Body of pancreas (tissue), 4 donors: ENCODE data around the gene IGF1R. TPM values are rescaled to one million over a fixed set of nuclear protein-coding genes. Genes with fewer than 3 reads are reported as not detected.
A peak's percentile ranks its signal among the peaks of the same experiment; 100 is the strongest.

Experiments
- ATAC-seq: fragments of 150-250 bp; one replicate; pipeline ENCODE4 v1.9.1; 2016
- DNase-seq, 4 donors: peaks; one replicate each; pipeline ENCODE4 v3.0.0-alpha.2; 2019
- H3K27ac ChIP-seq, 4 donors: fragments of 200-600 bp; sonication (generic); 1 replicate in 3 of 4; 2 replicates in 1 of 4; pipeline versions ENCODE4 v1.5.1 to v1.6.1; 2016 to 2019; ENCODE audit warnings: mild to moderate bottlenecking in 1 of 4, mixed read lengths in 1 of 4, moderate library complexity in 1 of 4
- H3K27me3 ChIP-seq, 2 donors: fragments of 200-600 bp; sonication (generic); one replicate each; pipeline ENCODE4 v1.6.0; 2016; ENCODE audit warnings: mild to moderate bottlenecking in 1 of 2
- H3K36me3 ChIP-seq, 2 donors: fragments of 200-600 bp; sonication (generic); replicated peaks in 1 of 2; 2 replicates each; pipeline ENCODE4 v1.5.1; 2016; ENCODE audit warnings: low read depth in 2 of 2; ENCODE audit not compliant: insufficient read depth in 1 of 2
- H3K4me1 ChIP-seq: fragments of 200-600 bp; sonication (generic); one replicate; pipeline ENCODE4 v1.6.0; 2016
- H3K4me3 ChIP-seq, 2 donors: fragments of 200-600 bp; sonication (generic); 1 replicate in 1 of 2; 2 replicates in 1 of 2; pipeline ENCODE4 v1.5.1; 2016 to 2019
- H3K9me3 ChIP-seq, 3 donors: fragments of 200-600 bp; sonication (generic); 1 replicate in 2 of 3; 2 replicates in 1 of 3; pipeline ENCODE4 v1.5.1; 2016
- POLR2A ChIP-seq, 3 donors: fragments of 450-650 bp; IDR thresholded peaks; one replicate each; pipeline ENCODE4 v1.6.1; 2016; ENCODE audit warnings: antibody characterized with exemption in 3 of 3, mild to moderate bottlenecking in 2 of 3
- WGBS, 2 donors: methylation state at CpG; one replicate each; pipeline ENCODE4 v1.1.5; 2017; 5-methylcytosine and 5-hydroxymethylcytosine counted together
- intact Hi-C: fragments of 100-400 bp; cut with DNase I; formaldehyde crosslinking; loops from one replicate; pipeline ENCODE4 v1.15.1; 2023
- total RNA-seq, 2 donors: library from RNA; depleted of rRNA; stranded (reverse); fragments of >200 nt; gene quantifications; one replicate each; pipeline ENCODE4 v1.1.0, GENCODE V29; 2016
- TF ChIP-seq, protein P1 (sequence below), 7 experiments: fragments of 450-650 bp in 4 of 7; fragments of 200-600 bp in 3 of 7; sonication (generic) in 3 of 7; IDR thresholded peaks; one replicate each; pipeline ENCODE4 v1.5.1; 2016 to 2019; ENCODE audit warnings: antibody characterized with exemption in 7 of 7

Gene IGF1R
- total RNA-seq, 2 donors from 2014 or later: 34.8 to 55.7 TPM

DNA sequence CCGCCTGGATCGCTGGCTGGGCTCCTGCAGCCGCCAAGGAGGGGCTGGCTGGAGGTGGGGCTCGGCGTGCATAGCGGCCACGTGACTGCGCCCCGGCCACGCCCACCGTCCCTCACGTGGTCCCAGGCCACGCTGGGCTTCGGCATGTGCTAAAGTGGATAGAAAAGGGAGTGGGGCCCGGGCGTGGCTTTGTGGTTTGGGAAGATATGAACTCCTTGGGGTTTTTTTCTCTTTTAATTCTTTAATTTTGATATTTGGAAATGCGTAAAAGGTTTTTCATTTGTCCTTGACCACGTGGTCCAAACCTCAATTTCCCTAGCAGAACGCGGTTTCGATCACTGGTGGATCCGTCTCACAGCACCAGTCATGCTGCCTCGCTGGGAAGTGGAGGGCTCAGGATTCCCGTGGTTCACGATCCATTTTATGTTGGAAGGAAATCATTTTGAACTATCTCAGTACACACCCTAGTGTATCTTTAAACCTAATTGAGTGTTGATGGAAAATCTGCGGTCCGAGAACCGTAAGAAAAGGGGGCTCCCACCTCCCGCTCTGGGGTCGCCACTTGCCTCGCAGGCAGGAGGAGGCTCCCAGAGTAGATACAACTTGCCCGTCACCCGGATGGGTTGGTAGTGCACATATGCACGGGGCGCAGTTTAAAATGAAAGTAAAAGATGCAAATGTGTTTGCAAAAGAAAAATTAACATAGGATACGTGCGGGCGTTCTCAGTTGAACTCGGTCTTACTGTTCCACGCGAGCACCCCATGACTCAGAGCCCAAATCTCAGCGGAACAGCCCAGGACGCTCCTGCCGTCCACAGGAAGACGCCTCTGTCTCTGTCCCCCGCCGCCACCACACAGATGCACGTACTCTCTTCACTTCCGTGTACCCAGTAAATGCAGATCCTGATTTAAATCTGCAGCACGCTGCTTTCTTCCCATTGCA, 217.3 kb downstream of the IGF1R start:
- Histone ChIP-seq H3K4me3 (peak overlapping the region in 1 of 2 donors; percentile 35), H3K9me3 (no peaks in the 10 kb centered on the region), H3K36me3 (no peaks in the 10 kb centered on the region), H3K4me1 (peaks cover 14% of the 10 kb centered on the region), H3K27ac (peak overlapping the region in 3 of 4 donors; percentile 22 to 80 (median 54)), H3K27me3 (no peaks in the 10 kb centered on the region)
- 47 to 52% methylated on average over 50 of the region's 50 CpGs for WGBS, 2 donors
- DNase-seq (peak; percentile 69 to 82 (median 76)), ATAC-seq (peak; percentile 77)
- intact Hi-C loops: no loop called here
- TF ChIP-seq, protein P1, sequence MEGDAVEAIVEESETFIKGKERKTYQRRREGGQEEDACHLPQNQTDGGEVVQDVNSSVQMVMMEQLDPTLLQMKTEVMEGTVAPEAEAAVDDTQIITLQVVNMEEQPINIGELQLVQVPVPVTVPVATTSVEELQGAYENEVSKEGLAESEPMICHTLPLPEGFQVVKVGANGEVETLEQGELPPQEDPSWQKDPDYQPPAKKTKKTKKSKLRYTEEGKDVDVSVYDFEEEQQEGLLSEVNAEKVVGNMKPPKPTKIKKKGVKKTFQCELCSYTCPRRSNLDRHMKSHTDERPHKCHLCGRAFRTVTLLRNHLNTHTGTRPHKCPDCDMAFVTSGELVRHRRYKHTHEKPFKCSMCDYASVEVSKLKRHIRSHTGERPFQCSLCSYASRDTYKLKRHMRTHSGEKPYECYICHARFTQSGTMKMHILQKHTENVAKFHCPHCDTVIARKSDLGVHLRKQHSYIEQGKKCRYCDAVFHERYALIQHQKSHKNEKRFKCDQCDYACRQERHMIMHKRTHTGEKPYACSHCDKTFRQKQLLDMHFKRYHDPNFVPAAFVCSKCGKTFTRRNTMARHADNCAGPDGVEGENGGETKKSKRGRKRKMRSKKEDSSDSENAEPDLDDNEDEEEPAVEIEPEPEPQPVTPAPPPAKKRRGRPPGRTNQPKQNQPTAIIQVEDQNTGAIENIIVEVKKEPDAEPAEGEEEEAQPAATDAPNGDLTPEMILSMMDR (IDR thresholded peaks at IDR 0.05): no peak
- TF ChIP-seq POLR2A (IDR thresholded peaks at IDR 0.05): peak in 2 of 3 donors; percentile 2 to 20

DNA sequence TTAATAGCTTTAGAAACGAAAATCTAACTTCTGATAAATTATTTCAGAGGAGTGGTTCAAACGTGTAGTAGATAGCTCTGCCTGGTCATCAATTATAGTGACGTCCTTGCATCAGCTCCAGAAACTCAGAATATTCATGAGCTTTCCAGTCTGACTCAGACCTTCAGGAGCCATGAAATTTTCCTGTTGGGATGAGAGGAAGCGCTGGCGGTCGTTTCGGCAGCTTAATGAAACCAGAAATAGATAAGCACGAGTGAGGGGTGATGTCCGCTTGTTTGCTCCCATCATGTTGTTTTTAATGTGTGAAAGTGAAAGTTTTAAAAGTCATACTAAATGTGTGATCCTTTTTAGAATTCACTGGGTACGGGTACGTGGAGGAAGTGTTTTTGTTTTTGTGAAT, 218.2 kb downstream of the IGF1R start:
- H3K4me3 ChIP-seq: no peak overlapping the region
- peaks cover 15% of the 10 kb centered on the region for H3K4me1 ChIP-seq
- peak overlapping the region in 3 of 4 donors; percentile 22 to 80 (median 54) for H3K27ac ChIP-seq
- 39 to 42% methylated on average over 11 of the region's 11 CpGs for WGBS, 2 donors
- TF ChIP-seq POLR2A (IDR thresholded peaks at IDR 0.05): no peak
- no peaks in the 10 kb centered on the region for H3K27me3 ChIP-seq
- ATAC-seq (no peak), DNase-seq (no peak)
- no peaks in the 10 kb centered on the region for H3K36me3 ChIP-seq
- intact Hi-C loops: no loop called here
- no peaks in the 10 kb centered on the region for H3K9me3 ChIP-seq

DNA sequence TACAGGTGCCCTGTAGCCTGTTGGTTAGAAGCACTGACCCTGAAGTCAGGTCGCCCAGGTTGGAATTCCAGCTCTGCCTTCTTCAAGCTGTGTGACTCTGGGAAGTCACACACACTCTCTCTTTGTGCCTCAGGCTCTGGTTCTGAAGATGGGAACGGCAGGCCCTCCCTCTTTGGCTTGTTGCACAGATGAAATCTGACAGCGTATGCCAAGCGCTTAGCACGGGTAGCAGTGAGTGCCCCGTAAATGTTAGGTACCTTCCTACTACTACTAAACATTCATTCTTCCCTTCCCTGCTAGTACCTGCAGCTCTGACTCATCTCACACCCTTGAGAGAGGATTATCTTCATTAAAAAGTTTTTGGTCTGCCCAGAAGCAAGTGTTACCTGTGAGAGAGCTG, 220.2 kb downstream of the IGF1R start:
- Histone ChIP-seq H3K9me3 (no peaks in the 10 kb centered on the region), H3K27ac (no peak overlapping the region), H3K36me3 (no peaks in the 10 kb centered on the region), H3K4me1 (peaks cover 19% of the 10 kb centered on the region), H3K27me3 (no peaks in the 10 kb centered on the region), H3K4me3 (no peak overlapping the region)
- DNase-seq (no peak), ATAC-seq (no peak)
- intact Hi-C loops: no loop called here
- WGBS, 2 donors: 80 to 85% methylated on average over 6 of the region's 6 CpGs
- TF ChIP-seq POLR2A (IDR thresholded peaks at IDR 0.05): no peak
- TF ChIP-seq, protein P1 (IDR thresholded peaks at IDR 0.05): no peak

DNA sequence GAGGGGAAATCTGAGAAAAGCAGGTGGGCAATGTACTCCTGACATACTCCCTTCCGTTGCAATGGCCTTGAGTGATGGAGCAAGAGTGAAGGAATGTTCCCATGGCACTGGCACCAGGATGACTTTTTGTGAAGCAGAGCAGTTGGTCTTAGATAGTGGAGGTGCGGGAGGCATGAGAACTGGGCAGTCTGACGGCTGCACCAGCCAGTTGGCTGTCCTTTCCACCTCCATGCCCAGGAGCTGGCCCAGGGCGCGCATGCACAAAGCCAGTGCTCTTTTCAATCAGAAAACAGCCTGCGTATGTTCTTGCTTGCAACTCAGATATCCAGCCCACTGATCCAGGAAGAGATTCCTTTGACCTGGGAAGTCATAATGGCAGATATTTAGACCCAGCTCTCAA, 222.4 kb downstream of the IGF1R start:
- intact Hi-C loops: no loop called here
- 41 to 45% methylated on average over 5 to 6 of the region's 6 CpGs for WGBS, 2 donors

DNA sequence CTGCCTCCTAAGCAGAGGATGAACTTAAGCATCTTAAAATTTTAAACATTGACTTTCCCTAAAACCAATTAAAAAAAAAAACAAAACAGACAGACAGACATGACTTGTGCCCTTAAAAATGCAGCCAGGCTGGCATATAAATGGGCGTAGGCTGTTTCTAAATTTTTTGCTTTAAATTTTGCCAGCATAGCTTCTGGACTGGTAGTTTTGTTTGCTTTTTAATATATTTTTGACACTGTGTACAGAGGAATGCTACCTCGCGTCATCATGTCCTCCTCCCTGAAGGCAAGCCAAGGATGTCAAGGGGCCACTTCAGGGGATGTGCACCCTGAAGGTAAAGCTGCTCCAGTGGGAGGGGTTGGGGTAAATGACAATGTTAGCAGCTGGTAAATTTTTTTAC, 224.4 kb downstream of the IGF1R start:
- no peak overlapping the region for H3K4me3 ChIP-seq
- no peak overlapping the region for H3K27ac ChIP-seq
- no peaks in the 10 kb centered on the region for H3K36me3 ChIP-seq
- DNase-seq: no peak
- intact Hi-C loops: no loop called here
- 81 to 84% methylated on average over 3 of the region's 3 CpGs for WGBS, 2 donors
- no peaks in the 10 kb centered on the region for H3K27me3 ChIP-seq
- H3K9me3 ChIP-seq: no peaks in the 10 kb centered on the region
- no peak for TF ChIP-seq POLR2A (IDR thresholded peaks at IDR 0.05)
- TF ChIP-seq, protein P1 (IDR thresholded peaks at IDR 0.05): no peak
- H3K4me1 ChIP-seq: peaks cover 36% of the 10 kb centered on the region
- no peak for ATAC-seq

More for the DNA sequence above, 222.4 kb downstream of the IGF1R start:
- Histone ChIP-seq H3K27ac (peak overlapping the region in 3 of 4 donors; percentile 27 to 36 (median 33)), H3K4me3 (no peak overlapping the region), H3K36me3 (no peaks in the 10 kb centered on the region), H3K27me3 (no peaks in the 10 kb centered on the region), H3K9me3 (no peaks in the 10 kb centered on the region), H3K4me1 (peaks cover 24% of the 10 kb centered on the region)
- DNase-seq (peak; percentile 71 to 84 (median 80)), ATAC-seq (peak; percentile 86)
- TF ChIP-seq, protein P1 (IDR thresholded peaks at IDR 0.05): no peak
- TF ChIP-seq POLR2A (IDR thresholded peaks at IDR 0.05): no peak
